ENCODE data around the gene PEX26. TPM values are rescaled to one million over a fixed set of nuclear protein-coding genes. Genes with fewer than 3 reads are reported as not detected.
A peak's percentile ranks its signal among the peaks of the same experiment; 100 is the strongest.

PEX26 gene
- total RNA-seq, 2 experiments from 2014 or later: 40.1 to 41.0 TPM

DNA sequence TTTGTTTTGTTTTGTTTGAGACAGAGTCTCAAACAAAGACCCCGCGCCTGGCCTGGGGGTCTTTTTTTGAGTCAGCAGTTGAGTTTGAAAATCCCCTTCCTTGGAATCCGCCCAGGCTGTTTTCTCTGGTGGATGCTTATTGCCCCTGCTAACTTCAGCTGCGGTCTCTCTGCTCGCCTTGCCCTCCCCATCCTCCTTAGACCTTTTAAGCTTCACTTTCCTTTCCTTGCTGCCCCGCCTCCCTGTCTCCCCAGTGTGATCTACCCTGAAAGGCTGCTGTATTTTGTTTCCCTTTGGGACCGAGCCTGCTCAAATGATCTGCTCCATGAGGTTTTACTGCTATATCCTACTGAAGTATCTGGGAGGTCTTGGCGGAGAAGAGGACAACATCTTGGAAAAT, 74.7 kb downstream of the PEX26 start:
- Mint-ChIP-seq H3K36me3 (ENCODE audit: low read depth) (peaks cover 57% of the 10 kb centered on the region), H3K27ac (peak overlapping the region; percentile 91), H3K4me3 (peak overlapping the region; percentile 99), H3K4me1 (peaks cover 67% of the 10 kb centered on the region), H3K9me3 (no peaks in the 10 kb centered on the region), H3K27me3 (no peaks in the 10 kb centered on the region)
- ChIA-PET CTCF (interaction anchor here (0.6 to 1.3 kb wide), 3 partner anchors 17 to 1655 kb away, joined by 3 to 5 read pairs (median 3); no protein-coding TSS in a partner anchor), POLR2A (interaction anchor here (0.9 kb wide), 1 partner anchor 8 kb away, joined by 3 read pairs; no protein-coding TSS in a partner anchor)
- peak; percentile 72 for DNase-seq

DNA sequence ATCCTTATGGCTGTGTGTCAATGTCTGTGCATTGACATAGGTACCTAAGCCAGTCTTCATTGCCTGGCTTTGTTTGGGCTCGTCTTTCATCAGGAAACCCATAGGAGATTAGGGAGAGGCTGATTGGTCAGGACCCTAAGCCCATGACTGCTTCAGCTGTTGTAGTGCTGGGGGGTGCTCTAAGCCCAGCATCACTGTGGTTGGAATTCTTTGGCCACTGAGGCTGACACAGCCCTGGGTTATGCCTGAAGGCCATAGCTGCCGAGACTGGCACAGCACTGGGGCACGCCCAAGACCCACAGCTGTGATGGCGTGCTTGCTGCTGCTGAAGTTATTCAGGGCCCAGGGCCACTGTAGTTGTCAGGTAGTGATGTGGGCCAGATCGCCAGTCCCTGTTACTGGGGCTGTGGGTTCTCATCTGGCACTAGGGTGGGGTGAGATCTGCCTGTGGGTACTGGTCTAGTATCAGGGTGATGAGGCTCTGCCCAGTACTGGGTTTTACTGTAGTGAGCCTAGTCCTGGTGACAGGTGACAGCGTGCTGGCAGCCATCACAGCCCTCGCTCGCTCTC, 77.1 kb downstream of the PEX26 start:
- peak overlapping the region; percentile 11 for H3K27ac Mint-ChIP-seq
- no peaks in the 10 kb centered on the region for H3K9me3 Mint-ChIP-seq
- H3K4me3 Mint-ChIP-seq: no peak overlapping the region
- ChIA-PET CTCF (no interaction called here), POLR2A (no interaction called here)
- H3K4me1 Mint-ChIP-seq: peaks cover 48% of the 10 kb centered on the region
- peaks cover 62% of the 10 kb centered on the region for H3K36me3 Mint-ChIP-seq (ENCODE audit: low read depth)
- no peaks in the 10 kb centered on the region for H3K27me3 Mint-ChIP-seq
- DNase-seq: no peak

Other genes starting within 250 kb of the PEX26 start
- 10 to 100 TPM; 19.1 to 21.4 TPM for gene MICAL3, start 53.4 kb upstream of the PEX26 start, total RNA-seq
- 1 to 10 TPM; 1.4 to 2.2 TPM for gene TUBA8, start 32.8 kb downstream of the PEX26 start, total RNA-seq
- 10 to 100 TPM; 68.7 to 73.0 TPM for gene USP18, start 72.2 kb downstream of the PEX26 start, total RNA-seq

Data from activated CD4-positive, alpha-beta T cell treated with anti-CD3 and anti-CD28 coated beads, Interleukin-2, amount 10 ng/mL, durations not matched to agents 7 days and 5 days (primary cell).